Tibial nerve (tissue), 4 donors: ENCODE results near the gene POMGNT1. TPM values are rescaled to one million over a fixed set of nuclear protein-coding genes. Genes with fewer than 3 reads are reported as not detected.

Experiments used
- small RNA-seq: library from RNA; depleted of rRNA; stranded (forward); fragments of <200 nt; gene quantifications from one replicate; pipeline ENCODE3, GENCODE V24; 2016
- total RNA-seq, 4 donors: library from RNA; depleted of rRNA; stranded (reverse); fragments of >200 nt; gene quantifications; one replicate each; pipeline ENCODE4 v1.1.0, GENCODE V29; 2016

The POMGNT1 gene
- total RNA-seq, 4 donors from 2014 or later: 53.8 to 71.5 (median 62.8) TPM

Small RNAs within 50 kb of the gene (small RNA-seq; reads per million reads assigned to genes)
- not detected for gene AL672043.1

Other genes with a start within 250 kb of the POMGNT1 start
- 10 to 100 TPM; 13.2 to 32.1 (median 23.2) TPM for gene PIK3R3, start 65.8 kb downstream of the POMGNT1 start, total RNA-seq
- 1 to 10 TPM; 3.0 to 8.6 (median 5.6) TPM for gene TSPAN1, start 23.3 kb downstream of the POMGNT1 start, total RNA-seq
- not detected for gene P3R3URF, start 21.9 kb downstream of the POMGNT1 start, total RNA-seq
- 10 to 100 TPM; 19.0 to 26.1 (median 23.8) TPM for gene LURAP1, start 4.9 kb upstream of the POMGNT1 start, total RNA-seq
- 1 to 10 TPM in 3 of 4 donors, not detected in 1; 1.3 to 2.1 (median 1.5) TPM for gene RAD54L, start 49.3 kb upstream of the POMGNT1 start, total RNA-seq
- 10 to 100 TPM; 80.4 to 83.9 (median 83.2) TPM for gene LRRC41, start 105.2 kb upstream of the POMGNT1 start, total RNA-seq
- 100 to 1,000 TPM; 195 to 294 (median 255) TPM for gene UQCRH, start 105.3 kb upstream of the POMGNT1 start, total RNA-seq
- gene NSUN4, start 142.4 kb upstream of the POMGNT1 start, total RNA-seq: 10 to 100 TPM; 19.5 to 39.8 (median 31.2) TPM
- 100 to 1,000 TPM in 3 of 4 donors, 10 to 100 TPM in 1; 42.3 to 135 (median 121) TPM for gene FAAH, start 195.9 kb upstream of the POMGNT1 start, total RNA-seq